Left lung (tissue), 10 donors: ENCODE results near the gene HAUS2. TPM values are rescaled to one million over a fixed set of nuclear protein-coding genes. Genes with fewer than 3 reads are reported as not detected.
A peak's percentile ranks its signal among the peaks of the same experiment; 100 is the strongest.

ENCODE experiments used
- ATAC-seq: fragments of 200-7000 bp; cut with Tn5 transposase; one replicate; pipeline ENCODE4 v1.9.1; 2020; ENCODE audit warnings: moderate library complexity
- DNase-seq, 4 donors: peaks; one replicate each; pipeline ENCODE4 v3.0.0-alpha.2; 2013 to 2020
- H3K27ac ChIP-seq, 2 donors: fragments of 200-600 bp; sonication (generic) in 1 of 2; one replicate each; pipeline versions ENCODE4 v1.5.0 to v1.8.0; 2020 to 2021
- H3K27me3 ChIP-seq, 2 donors: fragments of 200-600 bp; sonication (generic) in 1 of 2; one replicate each; pipeline versions ENCODE4 v1.5.0 to v1.8.0; 2020 to 2021
- H3K36me3 ChIP-seq, 2 donors: fragments of 200-600 bp; sonication (generic) in 1 of 2; one replicate each; pipeline versions ENCODE4 v1.5.0 to v1.8.0; 2020 to 2021
- H3K4me1 ChIP-seq, 2 donors: fragments of 200-600 bp; one replicate each; pipeline ENCODE4 v1.8.0; 2021
- H3K4me3 ChIP-seq, 2 donors: fragments of 200-600 bp; sonication (generic) in 1 of 2; one replicate each; pipeline versions ENCODE4 v1.5.0 to v1.8.0; 2020 to 2021; ENCODE audit warnings: mild to moderate bottlenecking in 1 of 2
- H3K9me3 ChIP-seq, 2 donors: fragments of 200-600 bp; sonication (generic) in 1 of 2; one replicate each; pipeline versions ENCODE4 v1.5.0 to v1.8.0; 2020 to 2021
- CTCF ChIP-seq, 2 donors: fragments of 200-600 bp; sonication (generic) in 1 of 2; IDR thresholded peaks; one replicate each; pipeline versions ENCODE4 v1.5.0 to v1.8.0; 2021; ENCODE audit warnings: antibody characterized with exemption in 2 of 2
- intact Hi-C, 2 donors: fragments of 100-400 bp; cut with DNase I; formaldehyde crosslinking; loops; one replicate each; pipeline versions ENCODE4 v1.11.2 to v1.14.2; 2022
- polyA plus RNA-seq, 6 donors: library from polyadenylated mRNA; unstranded; fragments of 120-200 nt; gene quantifications; one replicate each; pipeline ENCODE4 v1.2.1, GENCODE V29; 2013; ENCODE audit not compliant: insufficient read length in 6 of 6
- total RNA-seq, 2 donors: library from RNA; stranded (reverse); fragmentation: NEBNext Ultra II Directional; extraction: Animal tissue kit (Norgen Biotek cat#: 25700); gene quantifications; one replicate each; pipeline ENCODE4 v1.2.1, GENCODE V29; 2021
- donor health status: DM: no; HTN: yes; CAD: no.
- donor health status: DM: no; HTN: no; CAD: no.

Gene HAUS2
- total and polyA plus RNA-seq, 8 donors = 18.4 to 27.1 (median 22.6) TPM

DNA sequence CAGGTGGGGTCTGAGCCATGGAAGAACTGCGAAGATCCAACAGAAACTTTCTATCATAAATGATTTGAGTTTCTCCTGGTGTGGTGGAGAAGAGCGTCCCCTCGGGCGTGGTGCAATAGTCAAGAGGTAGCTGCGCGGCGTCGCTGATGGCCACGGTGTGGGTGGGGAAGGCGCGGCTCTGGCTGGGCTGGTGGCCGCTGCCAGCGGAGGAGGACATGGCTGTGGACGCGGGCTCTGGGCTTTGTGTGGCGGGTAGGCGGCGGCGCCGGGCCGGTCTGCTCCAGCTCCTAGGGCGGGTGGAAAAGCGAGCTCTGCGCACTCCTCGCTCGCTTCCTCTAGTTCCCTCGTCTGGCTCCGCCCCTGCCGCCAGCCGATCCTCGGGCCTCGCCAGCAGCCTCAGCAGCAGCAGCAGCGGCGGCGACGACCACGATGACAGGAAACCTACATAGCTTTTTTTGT lies 32.7 kb downstream of the HAUS2 start:
- H3K4me1 ChIP-seq = peaks cover 9 to 45% of the 10 kb centered on the region in 2 donors
- peaks cover 0 to 3% of the 10 kb centered on the region in 2 donors for H3K27me3 ChIP-seq
- intact Hi-C loops = no loop called here
- ATAC-seq (peak; percentile 98), DNase-seq (peak; percentile 71 to 98 (median 89))
- no peak for TF ChIP-seq CTCF (IDR thresholded peaks at IDR 0.05)
- peak overlapping the region; percentile 75 to 79 for H3K27ac ChIP-seq
- no peaks in the 10 kb centered on the region for H3K36me3 ChIP-seq
- peak overlapping the region; percentile 19 to 36 for H3K4me3 ChIP-seq
- H3K9me3 ChIP-seq = no peaks in the 10 kb centered on the region

DNA sequence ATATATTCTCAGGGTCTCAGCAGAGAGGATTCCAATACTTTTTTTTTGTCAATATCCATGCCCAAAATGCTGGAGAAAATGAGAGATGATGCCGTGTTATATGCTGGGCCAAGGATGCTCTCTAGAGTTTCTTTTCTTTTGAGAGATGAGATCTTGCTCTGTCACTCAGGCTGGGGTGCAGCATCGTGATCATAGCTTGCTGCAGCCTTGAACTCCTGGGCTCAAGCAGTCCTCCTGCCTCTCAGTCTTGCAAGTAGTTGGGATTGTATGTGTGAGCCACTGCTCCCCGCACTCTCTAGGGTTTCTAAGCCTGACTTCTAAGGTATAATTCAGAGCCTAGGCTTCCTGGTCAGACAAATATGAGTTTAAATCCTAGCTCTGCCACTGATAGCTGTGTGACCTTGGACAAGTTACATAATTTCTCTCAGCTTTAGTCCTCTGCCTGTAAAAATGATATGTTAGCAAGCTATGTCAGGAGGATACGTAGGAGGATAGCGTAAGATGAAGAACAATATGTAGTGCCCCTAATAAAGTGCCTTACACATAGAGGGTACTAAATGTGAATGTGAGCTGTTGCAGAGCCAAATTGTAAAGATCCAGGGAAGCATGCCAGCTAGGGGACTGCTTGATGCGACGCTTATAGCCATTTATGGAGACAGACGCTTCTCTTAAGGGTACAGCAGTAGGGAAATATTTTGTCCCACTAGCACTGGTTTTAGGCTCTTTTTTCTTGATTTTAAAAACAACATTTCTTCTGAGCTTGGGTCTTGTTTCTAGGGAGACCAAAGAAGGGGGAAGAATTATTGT lies 34.1 kb downstream of the HAUS2 start:
- intact Hi-C loops = no loop called here
- Histone ChIP-seq H3K9me3 (no peaks in the 10 kb centered on the region), H3K4me1 (peaks cover 9 to 31% of the 10 kb centered on the region in 2 donors), H3K36me3 (no peaks in the 10 kb centered on the region), H3K4me3 (no peak overlapping the region), H3K27me3 (no peaks in the 10 kb centered on the region), H3K27ac (no peak overlapping the region)
- no peak for DNase-seq
- no peak for TF ChIP-seq CTCF (IDR thresholded peaks at IDR 0.05)
- ATAC-seq = no peak

DNA sequence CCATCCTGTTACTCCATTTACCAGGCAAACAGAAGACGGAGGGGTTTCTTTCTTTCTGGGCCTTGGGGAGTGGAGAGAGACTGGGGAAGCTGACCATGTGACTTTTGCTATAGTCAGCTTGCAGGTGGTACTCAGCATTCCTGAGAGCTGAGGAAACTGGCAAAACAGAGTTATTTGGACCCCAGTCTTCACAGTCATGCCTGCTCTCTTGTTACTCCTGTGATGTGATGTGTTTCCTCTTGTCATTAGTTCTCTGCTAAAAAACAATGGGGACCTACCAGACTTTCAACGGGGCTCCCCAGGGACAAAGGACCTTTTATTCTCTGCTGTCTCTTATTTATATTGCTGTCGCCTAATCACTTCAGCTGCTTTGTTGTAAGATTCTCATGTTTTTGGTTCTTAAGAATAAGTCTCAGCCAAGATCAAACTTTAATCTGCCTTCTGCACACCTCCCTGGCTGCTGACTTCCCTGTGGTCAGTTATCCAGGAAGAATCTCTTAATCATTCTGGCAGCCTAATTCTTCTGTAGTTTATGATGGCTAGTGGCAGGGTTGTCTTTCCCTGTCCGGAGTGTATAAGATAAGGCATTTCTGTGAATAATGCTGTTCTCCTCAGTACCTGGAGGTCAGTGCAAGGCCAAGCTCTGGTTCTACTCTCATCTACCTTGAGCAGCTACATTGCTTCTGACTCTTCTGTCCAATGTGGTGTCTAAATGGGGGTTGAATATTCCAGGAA lies 35.6 kb downstream of the HAUS2 start:
- Histone ChIP-seq H3K27me3 (no peaks in the 10 kb centered on the region), H3K36me3 (no peaks in the 10 kb centered on the region), H3K4me1 (peaks cover 9 to 31% of the 10 kb centered on the region in 2 donors), H3K27ac (peak overlapping the region in 1 of 2 donors; percentile 7), H3K4me3 (no peak overlapping the region), H3K9me3 (no peaks in the 10 kb centered on the region)
- intact Hi-C loops = no loop called here
- DNase-seq (peak in 1 of 4 donors; percentile 52), ATAC-seq (no peak)
- TF ChIP-seq CTCF (IDR thresholded peaks at IDR 0.05) = no peak

DNA sequence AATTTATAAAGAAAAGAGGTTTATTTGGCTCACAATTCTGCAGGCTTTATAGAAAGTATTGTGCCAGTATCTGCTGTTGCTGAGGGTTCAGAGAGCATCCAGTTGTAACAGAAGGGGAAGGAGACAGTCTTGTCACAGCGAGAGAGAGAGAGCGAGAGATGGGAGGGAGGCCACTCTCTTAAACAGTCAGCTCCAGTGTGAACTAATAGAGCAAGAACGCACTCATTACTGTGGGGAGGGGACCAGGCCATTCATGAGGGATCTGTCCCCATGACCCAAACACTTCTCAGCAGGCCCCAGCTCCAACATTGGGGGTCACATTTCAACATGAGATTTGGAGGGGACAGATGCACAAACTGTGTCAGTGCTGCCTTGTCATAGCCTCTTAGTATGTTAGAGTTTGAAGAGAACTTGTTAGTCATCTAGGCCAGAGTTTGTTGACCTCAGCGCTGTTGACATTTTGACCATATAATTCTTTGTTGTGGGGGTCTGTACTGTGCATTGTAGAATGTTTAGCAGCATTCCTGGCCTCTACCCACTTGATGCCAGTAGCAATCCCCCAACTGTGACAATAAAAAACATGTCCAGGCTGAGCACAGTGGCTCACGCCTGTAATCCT lies 42.1 kb downstream of the HAUS2 start:
- ATAC-seq = no peak

More for the DNA sequence above, 42.1 kb downstream of the HAUS2 start:
- H3K4me1 ChIP-seq = peaks cover 0 to 4% of the 10 kb centered on the region in 2 donors
- intact Hi-C loops = no loop called here
- no peaks in the 10 kb centered on the region for H3K9me3 ChIP-seq
- TF ChIP-seq CTCF (IDR thresholded peaks at IDR 0.05) = no peak
- no peak overlapping the region for H3K4me3 ChIP-seq
- H3K36me3 ChIP-seq = no peaks in the 10 kb centered on the region
- DNase-seq = no peak
- H3K27ac ChIP-seq = no peak overlapping the region
- no peaks in the 10 kb centered on the region for H3K27me3 ChIP-seq
